Spinal cord (tissue), 10 donors: Measurements from ENCODE around the gene PNPLA7. TPM values are rescaled to one million over a fixed set of nuclear protein-coding genes. Genes with fewer than 3 reads are reported as not detected.
"Not testable (repeated sequence)": the region's sequence is repeated elsewhere in the genome, so short reads cannot be mapped to it uniquely, and the experiment has no call there.

Experiments
- DNase-seq, 6 donors: peaks; one replicate each; pipeline versions ENCODE4 v3.0.0 to v3.0.0-alpha.2; 2013 to 2015; ENCODE audit warnings: low spot score in 6 of 6, low read depth in 4 of 6
- H3K27ac ChIP-seq: one replicate; pipeline ENCODE4 v1.5.1; 2013; ENCODE audit warnings: low read depth, low read length, control low read depth
- H3K27me3 ChIP-seq: one replicate; pipeline ENCODE4 v1.6.1; 2013; ENCODE audit warnings: low read length; ENCODE audit not compliant: control insufficient read depth, insufficient read depth
- H3K36me3 ChIP-seq: one replicate; pipeline ENCODE4 v1.6.1; 2013; ENCODE audit warnings: low read length; ENCODE audit not compliant: control insufficient read depth, insufficient read depth
- H3K4me1 ChIP-seq: one replicate; pipeline ENCODE4 v1.6.1; 2013; ENCODE audit warnings: low read length; ENCODE audit not compliant: control insufficient read depth, insufficient read depth
- H3K4me3 ChIP-seq: one replicate; pipeline ENCODE4 v1.5.1; 2013; ENCODE audit warnings: low read depth, low read length, control low read depth
- H3K9me3 ChIP-seq: one replicate; pipeline ENCODE4 v1.6.1; 2013; ENCODE audit warnings: low read length; ENCODE audit not compliant: control insufficient read depth, insufficient read depth
- WGBS: methylation state at CpG from one replicate; pipeline ENCODE4 v1.1.5; 2013; ENCODE audit warnings: missing lambda C conversion rate; ENCODE audit not compliant: insufficient coverage; 5-methylcytosine and 5-hydroxymethylcytosine counted together
- polyA plus RNA-seq, 2 donors: library from polyadenylated mRNA; unstranded; fragments of 120-200 nt; gene quantifications; one replicate each; pipeline ENCODE4 v1.2.1, GENCODE V29; 2013; ENCODE audit not compliant: insufficient read length in 2 of 2
- total RNA-seq, 2 donors: library from RNA; depleted of rRNA in 1 of 2; stranded (reverse); fragments of 120-200 nt in 1 of 2; fragments of >200 nt in 1 of 2; gene quantifications; one replicate each; pipeline versions ENCODE4 v1.2.3 to v1.2.4, GENCODE V29; 2013 to 2014
- donor health status: healthy.

Gene PNPLA7
- total and polyA plus RNA-seq, 4 donors: 0.89 to 6.6 (median 4.4) TPM

GRCh38 chr9:137411645-137412380 lies 138.4 kb downstream of the PNPLA7 start:
- Histone ChIP-seq H3K36me3 (peaks cover 37% of the 10 kb centered on the region), H3K4me1 (peaks cover 29% of the 10 kb centered on the region), H3K9me3 (no peaks in the 10 kb centered on the region), H3K27ac (no peak overlapping the region), H3K27me3 (no peaks in the 10 kb centered on the region), H3K4me3 (no peak overlapping the region)
- 54% methylated on average over 17 of the region's 30 CpGs for WGBS
- no peak for DNase-seq

- no peak overlapping the region for H3K27ac ChIP-seq
Observed at GRCh38 chr9:137411260-137411644, 138.9 kb downstream of the PNPLA7 start.

GRCh38 chr9:137410891-137411249 lies 139.3 kb downstream of the PNPLA7 start:
- H3K4me3 ChIP-seq: no peak overlapping the region
- peaks cover 27% of the 10 kb centered on the region for H3K36me3 ChIP-seq
- WGBS: 86% methylated on average over 15 of the region's 15 CpGs
- H3K27me3 ChIP-seq: no peaks in the 10 kb centered on the region
- H3K27ac ChIP-seq: no peak overlapping the region
- H3K9me3 ChIP-seq: no peaks in the 10 kb centered on the region
- peaks cover 38% of the 10 kb centered on the region for H3K4me1 ChIP-seq
- DNase-seq: no peak

More at GRCh38 chr9:137411260-137411644, 138.9 kb downstream of the PNPLA7 start:
- no peak for DNase-seq
- peaks cover 31% of the 10 kb centered on the region for H3K36me3 ChIP-seq
- H3K27me3 ChIP-seq: no peaks in the 10 kb centered on the region
- no peak overlapping the region for H3K4me3 ChIP-seq
- peaks cover 35% of the 10 kb centered on the region for H3K4me1 ChIP-seq
- no peaks in the 10 kb centered on the region for H3K9me3 ChIP-seq
- 82% methylated on average over 13 of the region's 17 CpGs for WGBS

- not testable (repeated sequence) for DNase-seq, H3K27me3 ChIP-seq, H3K4me3 ChIP-seq, H3K9me3 ChIP-seq, H3K27ac ChIP-seq
- WGBS: 71% methylated on average over 14 of the region's 18 CpGs
- Histone ChIP-seq H3K36me3 (peaks cover 26% of the 10 kb centered on the region), H3K4me1 (peaks cover 38% of the 10 kb centered on the region)
Observed at GRCh38 chr9:137410236-137410890, 139.8 kb downstream of the PNPLA7 start.

Other genes with a start within 250 kb of the PNPLA7 start
- 1 to 10 TPM; 3.2 to 5.7 TPM for gene NRARP, start 248.1 kb downstream of the PNPLA7 start, total RNA-seq
- 10 to 100 TPM; 14.0 to 15.8 TPM for gene NRARP, start 248.1 kb downstream of the PNPLA7 start, polyA plus RNA-seq
- gene EXD3, start 127.2 kb downstream of the PNPLA7 start, total RNA-seq: 10 to 100 TPM in 1 of 2 donors, 1 to 10 TPM in 1; 9.4 to 21.7 TPM
- gene EXD3, start 127.2 kb downstream of the PNPLA7 start, polyA plus RNA-seq: 10 to 100 TPM; 33.5 to 43.5 TPM
- gene NOXA1, start 127.0 kb downstream of the PNPLA7 start, total RNA-seq: 1 to 10 TPM; 1.4 to 7.1 TPM
- gene NOXA1, start 127.0 kb downstream of the PNPLA7 start, polyA plus RNA-seq: 10 to 100 TPM; 14.2 to 14.6 TPM
- under 1 TPM in 1 of 2 donors, not detected in 1; 0.39 TPM for gene ENTPD8, start 109.0 kb downstream of the PNPLA7 start, total RNA-seq
- 1 to 10 TPM in 1 of 2 donors, under 1 TPM in 1; 0.90 to 1.1 TPM for gene ENTPD8, start 109.0 kb downstream of the PNPLA7 start, polyA plus RNA-seq
- 100 to 1,000 TPM in 1 of 2 donors, 10 to 100 TPM in 1; 29.7 to 103 TPM for gene NSMF, start 91.1 kb downstream of the PNPLA7 start, total RNA-seq
- 100 to 1,000 TPM; 304 to 369 TPM for gene NSMF, start 91.1 kb downstream of the PNPLA7 start, polyA plus RNA-seq
- 10 to 100 TPM; 21.5 to 45.1 TPM for gene MRPL41, start 1.5 kb upstream of the PNPLA7 start, total RNA-seq
- gene MRPL41, start 1.5 kb upstream of the PNPLA7 start, polyA plus RNA-seq: 10 to 100 TPM; 52.2 to 64.0 TPM
- gene DPH7, start 28.5 kb upstream of the PNPLA7 start, total RNA-seq: 10 to 100 TPM; 21.7 to 43.2 TPM
- 10 to 100 TPM; 47.6 to 82.1 TPM for gene DPH7, start 28.5 kb upstream of the PNPLA7 start, polyA plus RNA-seq
- 10 to 100 TPM; 10.2 to 28.5 TPM for gene ZMYND19, start 40.1 kb upstream of the PNPLA7 start, total RNA-seq
- gene ZMYND19, start 40.1 kb upstream of the PNPLA7 start, polyA plus RNA-seq: 10 to 100 TPM; 39.9 to 41.8 TPM
- 10 to 100 TPM; 12.7 to 31.0 TPM for gene ARRDC1, start 55.3 kb upstream of the PNPLA7 start, total RNA-seq
- gene ARRDC1, start 55.3 kb upstream of the PNPLA7 start, polyA plus RNA-seq: 10 to 100 TPM; 43.8 to 54.3 TPM
- gene EHMT1, start 68.6 kb upstream of the PNPLA7 start, total RNA-seq: 10 to 100 TPM; 35.8 to 51.7 TPM
- gene EHMT1, start 68.6 kb upstream of the PNPLA7 start, polyA plus RNA-seq: 10 to 100 TPM; 62.6 to 86.2 TPM